HG02678 (cell line): Measurements from ENCODE around the gene GOT1.

ENCODE experiments used
- ATAC-seq: cut with Tn5 transposase; IDR thresholded peaks from one replicate; pipeline ENCODE4 v1.9.1; 2021; ENCODE audit warnings: mild to moderate bottlenecking, moderate library complexity; ENCODE audit not compliant: unreplicated experiment

Gene GOT1

GRCh38 chr10:99396471-99396870, 34.0 kb downstream of the GOT1 start:
- no peak for ATAC-seq

GRCh38 chr10:99395750-99396445, 34.5 kb downstream of the GOT1 start:
- no peak for ATAC-seq

GRCh38 chr10:99394761-99395386, 35.5 kb downstream of the GOT1 start:
- no peak for ATAC-seq

- no peak for ATAC-seq
These were observed 36.2 kb downstream of the GOT1 start for GRCh38 chr10:99394256-99394655.

GRCh38 chr10:99393683-99394082, 36.7 kb downstream of the GOT1 start:
- ATAC-seq, result no peak

- no peak for ATAC-seq
These were observed 37.4 kb downstream of the GOT1 start for GRCh38 chr10:99393036-99393435.

GRCh38 chr10:99391346-99391745, 39.1 kb downstream of the GOT1 start:
- no peak for ATAC-seq

- ATAC-seq, result no peak
These were observed 40.5 kb downstream of the GOT1 start for GRCh38 chr10:99389729-99390480.

GRCh38 chr10:99387541-99387940, 42.9 kb downstream of the GOT1 start:
- no peak for ATAC-seq

GRCh38 chr10:99387071-99387470, 43.4 kb downstream of the GOT1 start:
- no peak for ATAC-seq

- ATAC-seq, result no peak
These were observed 48.2 kb downstream of the GOT1 start for GRCh38 chr10:99382176-99382575.

GRCh38 chr10:99375426-99375825, 55.0 kb downstream of the GOT1 start:
- no peak for ATAC-seq

GRCh38 chr10:99374972-99375371, 55.5 kb downstream of the GOT1 start:
- ATAC-seq, result no peak

- no peak for ATAC-seq
These were observed 55.9 kb downstream of the GOT1 start for GRCh38 chr10:99374526-99374925.

GRCh38 chr10:99372546-99373271, 57.7 kb downstream of the GOT1 start:
- no peak for ATAC-seq

- peak; percentile 96 for ATAC-seq
These were observed 59.4 kb downstream of the GOT1 start for GRCh38 chr10:99370993-99371392.

GRCh38 chr10:99369551-99369950, 60.9 kb downstream of the GOT1 start:
- ATAC-seq, result no peak

- ATAC-seq, result no peak
These were observed 61.3 kb downstream of the GOT1 start for GRCh38 chr10:99369126-99369525.

GRCh38 chr10:99368646-99369045, 61.8 kb downstream of the GOT1 start:
- no peak for ATAC-seq

GRCh38 chr10:99366666-99367065, 63.8 kb downstream of the GOT1 start:
- no peak for ATAC-seq

GRCh38 chr10:99365736-99366135, 64.7 kb downstream of the GOT1 start:
- ATAC-seq, result no peak
